Gastroesophageal sphincter (tissue), 3 donors: ENCODE results near the gene ATL3.
"Not testable (repeated sequence)": the region's sequence is repeated elsewhere in the genome, so short reads cannot be mapped to it uniquely, and the experiment has no call there.

Experiments
- EP300 ChIP-seq: sonication (generic); formaldehyde crosslinking; IDR thresholded peaks from one replicate; pipeline ENCODE4 v1.6.1; 2017; ENCODE audit warnings: antibody characterized with exemption, mild to moderate bottlenecking
- POLR2A ChIP-seq, 2 donors: fragments of 450-650 bp; IDR thresholded peaks; one replicate each; pipeline ENCODE4 v1.6.1; 2017; ENCODE audit warnings: antibody characterized with exemption in 2 of 2, mild to moderate bottlenecking in 2 of 2, moderate library complexity in 1 of 2
- POLR2AphosphoS5 ChIP-seq: sonication (generic); formaldehyde crosslinking; IDR thresholded peaks from one replicate; pipeline ENCODE4 v1.6.1; 2017; ENCODE audit warnings: antibody characterized with exemption
- TF ChIP-seq, protein P1 (sequence below), 4 experiments: fragments of 200-600 bp in 2 of 4; fragments of 450-650 bp in 2 of 4; sonication (generic) in 1 of 4; IDR thresholded peaks; one replicate each; pipeline ENCODE4 v1.5.1; 2017 to 2019; ENCODE audit warnings: antibody characterized with exemption in 4 of 4, mild to moderate bottlenecking in 2 of 4, moderate library complexity in 2 of 4

DNA sequence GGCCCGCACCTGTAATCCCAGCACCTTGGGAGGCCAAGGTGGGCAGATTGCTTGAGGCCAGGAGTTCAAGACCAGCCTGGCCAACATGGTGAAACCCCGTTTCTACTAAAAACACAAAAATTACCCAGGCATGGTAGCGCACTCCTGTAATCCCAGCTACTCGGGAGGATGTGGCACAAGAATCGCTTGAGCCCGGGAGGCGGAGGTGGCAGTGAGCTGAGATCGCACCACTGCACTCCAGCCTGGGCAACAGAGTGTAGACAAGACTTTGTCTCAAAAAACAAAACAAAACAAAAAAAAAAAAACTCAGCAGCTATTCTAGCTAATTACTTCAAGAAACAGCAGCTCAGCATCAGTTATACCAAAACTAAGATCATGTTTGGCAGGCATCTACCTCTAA is 32.7 kb downstream of the ATL3 start:
- TF ChIP-seq, protein P1, sequence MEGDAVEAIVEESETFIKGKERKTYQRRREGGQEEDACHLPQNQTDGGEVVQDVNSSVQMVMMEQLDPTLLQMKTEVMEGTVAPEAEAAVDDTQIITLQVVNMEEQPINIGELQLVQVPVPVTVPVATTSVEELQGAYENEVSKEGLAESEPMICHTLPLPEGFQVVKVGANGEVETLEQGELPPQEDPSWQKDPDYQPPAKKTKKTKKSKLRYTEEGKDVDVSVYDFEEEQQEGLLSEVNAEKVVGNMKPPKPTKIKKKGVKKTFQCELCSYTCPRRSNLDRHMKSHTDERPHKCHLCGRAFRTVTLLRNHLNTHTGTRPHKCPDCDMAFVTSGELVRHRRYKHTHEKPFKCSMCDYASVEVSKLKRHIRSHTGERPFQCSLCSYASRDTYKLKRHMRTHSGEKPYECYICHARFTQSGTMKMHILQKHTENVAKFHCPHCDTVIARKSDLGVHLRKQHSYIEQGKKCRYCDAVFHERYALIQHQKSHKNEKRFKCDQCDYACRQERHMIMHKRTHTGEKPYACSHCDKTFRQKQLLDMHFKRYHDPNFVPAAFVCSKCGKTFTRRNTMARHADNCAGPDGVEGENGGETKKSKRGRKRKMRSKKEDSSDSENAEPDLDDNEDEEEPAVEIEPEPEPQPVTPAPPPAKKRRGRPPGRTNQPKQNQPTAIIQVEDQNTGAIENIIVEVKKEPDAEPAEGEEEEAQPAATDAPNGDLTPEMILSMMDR (IDR thresholded peaks at IDR 0.05), result not testable (repeated sequence)
- TF ChIP-seq POLR2A (IDR thresholded peaks at IDR 0.05); EP300; POLR2AphosphoS5: not testable (repeated sequence)
